Astrocyte (in vitro differentiated cells and primary cell): ENCODE data around the gene ERC1.

Experiments used
- CTCF ChIP-seq: IDR thresholded peaks from 2 replicates; pipeline ENCODE4 v1.5.1; 2011; ENCODE audit warnings: low read depth, mild to moderate bottlenecking, inconsistent platforms, low read length, moderate library complexity; ENCODE audit not compliant: insufficient read depth
- EZH2 ChIP-seq: IDR thresholded peaks from 2 replicates; pipeline ENCODE4 v1.6.1; 2012; ENCODE audit warnings: mild to moderate bottlenecking, low read length, inconsistent platforms; ENCODE audit not compliant: insufficient read depth

DNA sequence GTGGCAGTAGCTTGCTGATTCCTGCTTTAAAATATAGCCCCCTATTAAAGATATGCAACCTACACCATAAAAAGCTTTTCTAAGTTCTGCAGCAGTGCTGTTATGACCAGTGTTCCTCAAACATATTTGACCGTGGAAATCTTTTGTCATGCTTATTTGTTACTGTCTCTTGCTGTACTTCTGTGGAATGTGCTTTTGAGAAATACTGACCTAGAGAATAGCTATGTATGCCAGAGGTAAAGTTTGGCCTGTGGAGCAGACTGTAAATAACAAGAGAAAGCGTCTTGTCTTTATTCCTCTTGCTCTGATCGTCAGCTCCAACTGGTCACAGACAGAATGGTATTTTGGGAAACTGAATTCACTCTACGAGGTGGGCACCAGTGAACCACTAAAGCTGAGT is 364.4 kb downstream of the ERC1 start:
- no peak for TF ChIP-seq EZH2
- no peak for TF ChIP-seq CTCF
